Activated T-helper 1 cell treated with anti-CD3 and anti-CD28 coated beads, Interleukin-2, amount 50 U/mL, for 16 hours (primary cell): ENCODE data around the gene SLC8A1.

ENCODE experiments used
- DNase-seq, 2 donors: peaks; one replicate each; pipeline ENCODE4 v3.0.0-alpha.2; 2020; ENCODE audit warnings: low read depth in 1 of 2, low spot score in 1 of 2

SLC8A1 gene

DNA sequence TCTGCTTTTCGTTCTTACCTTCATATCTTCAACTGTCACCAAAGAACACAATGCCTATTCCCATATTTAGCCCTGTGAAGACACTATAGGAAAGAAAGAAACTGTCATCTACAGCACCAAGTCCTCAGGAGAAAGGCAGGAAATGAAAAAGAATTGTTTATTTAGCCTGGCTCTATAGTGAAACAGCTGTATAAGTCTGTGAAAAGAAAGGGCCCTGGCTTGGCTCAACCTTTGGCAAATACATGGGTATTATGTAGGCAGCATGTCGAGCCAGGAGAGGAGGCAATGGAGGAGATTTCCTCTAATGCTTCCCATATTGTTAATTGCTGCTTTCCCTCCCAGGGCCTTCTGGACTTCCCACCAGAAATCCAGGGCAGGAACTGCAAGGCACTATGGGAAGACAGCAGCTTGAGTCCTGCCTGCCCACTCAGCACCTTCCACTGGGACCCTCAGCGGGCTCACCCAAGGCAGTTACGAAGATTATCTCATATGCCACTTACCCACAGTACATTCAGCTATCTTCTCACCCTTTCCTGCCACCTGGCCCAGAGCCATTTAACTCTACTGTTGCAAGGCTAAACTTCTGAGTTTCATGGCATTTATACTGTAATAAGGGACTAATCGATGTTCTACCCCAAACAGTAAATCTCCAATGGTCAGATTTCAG is 30.1 kb downstream of the SLC8A1 start:
- DNase-seq, result no peak

DNA sequence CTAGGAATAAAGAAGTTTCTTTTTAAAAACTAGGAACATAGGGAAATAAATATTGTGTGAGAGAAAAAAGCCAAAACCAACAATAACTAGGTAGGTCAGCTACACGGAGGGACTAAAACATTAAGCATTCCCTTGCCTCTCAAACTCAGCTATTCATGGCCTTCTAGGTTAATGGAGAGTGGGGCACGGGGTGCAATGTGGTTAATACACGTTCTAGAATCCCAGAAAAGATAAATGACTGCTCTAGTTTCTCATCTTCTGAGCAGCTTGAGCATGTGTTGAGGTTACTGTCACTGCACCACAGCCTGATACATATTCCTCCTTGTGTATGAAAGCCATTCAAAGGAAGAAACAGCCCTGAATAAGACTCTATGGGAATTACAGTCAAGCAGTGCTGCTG is 31.4 kb downstream of the SLC8A1 start:
- no peak for DNase-seq

DNA sequence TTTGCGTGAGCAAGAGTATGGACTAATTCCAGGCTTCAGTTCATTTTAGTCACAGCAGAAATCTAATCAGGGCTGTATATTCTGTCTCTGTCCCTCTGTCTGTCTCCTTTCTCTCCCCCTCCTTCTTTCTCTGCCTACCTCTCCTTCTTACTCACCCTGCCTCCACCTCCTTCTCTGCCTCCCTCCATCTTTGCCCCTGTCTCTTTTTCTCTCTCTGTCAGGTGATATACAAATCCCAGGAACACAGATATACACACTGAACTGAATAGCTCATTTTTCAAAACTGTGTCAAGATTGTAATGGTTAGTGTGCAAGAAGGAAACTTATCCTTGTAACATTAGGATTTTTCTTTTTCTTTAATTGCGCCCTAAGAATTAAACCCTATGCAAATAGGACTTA is 32.5 kb downstream of the SLC8A1 start:
- no peak for DNase-seq

DNA sequence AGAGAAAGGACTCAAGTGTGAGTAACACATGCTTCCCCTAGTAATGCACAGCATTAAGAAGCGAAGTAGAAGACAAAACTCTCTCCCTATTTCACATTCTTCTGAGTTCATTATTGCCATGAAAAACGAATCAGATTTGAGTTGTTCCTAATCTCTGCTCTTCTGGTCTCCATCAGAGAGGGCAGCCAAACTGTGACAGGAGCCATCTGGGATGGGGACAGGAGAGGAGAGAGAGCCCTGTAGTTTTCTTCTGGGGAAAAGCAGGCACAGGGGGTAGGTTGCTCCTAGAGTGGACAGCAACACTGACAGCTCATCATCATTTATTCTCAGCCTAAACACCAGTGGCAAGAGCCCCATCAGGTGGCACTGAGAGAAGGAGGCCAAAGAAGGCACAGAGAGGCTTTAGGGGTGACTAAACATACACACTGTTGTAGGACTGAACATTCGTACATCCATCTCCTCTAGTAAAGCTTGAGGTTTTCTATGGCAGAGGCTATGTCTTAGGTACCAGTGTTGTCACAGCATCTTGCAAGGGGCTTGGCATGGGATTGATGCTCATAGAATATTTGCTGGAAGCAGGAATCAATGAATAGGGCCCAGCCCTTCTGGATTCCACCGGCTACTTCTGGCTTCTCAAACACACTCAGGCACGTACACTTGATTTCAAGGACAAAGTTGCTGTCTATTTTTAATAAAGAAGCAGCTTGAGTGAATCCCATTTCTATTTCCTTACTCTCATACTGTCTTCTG is 33.1 kb downstream of the SLC8A1 start:
- no peak for DNase-seq

- no peak for DNase-seq
These were observed 35.4 kb downstream of the SLC8A1 start for GRCh38 chr2:40416486-40416885.

DNA sequence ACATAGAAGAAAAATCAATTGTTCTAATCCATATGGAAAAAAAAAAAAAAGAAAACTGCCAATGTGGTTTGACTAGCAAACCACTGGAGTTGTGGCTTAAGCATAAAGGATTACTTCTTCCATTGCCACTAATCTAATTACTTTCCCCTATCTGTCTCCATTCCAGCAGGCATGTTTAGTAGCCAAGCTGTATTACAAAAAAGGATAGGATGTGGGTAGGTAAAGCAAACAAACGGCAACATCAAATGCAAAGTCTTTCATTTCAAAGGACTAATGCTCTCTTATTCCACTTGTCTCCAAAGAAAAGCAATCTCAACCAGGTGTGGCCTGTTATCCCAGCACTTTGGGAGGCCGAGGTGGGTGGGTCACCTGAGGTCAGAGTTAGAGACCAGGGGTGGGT is 36.5 kb downstream of the SLC8A1 start:
- no peak for DNase-seq

GRCh38 chr2:40412456-40412855 is 39.4 kb downstream of the SLC8A1 start:
- DNase-seq, result no peak

- DNase-seq, result no peak
These were observed 41.2 kb downstream of the SLC8A1 start for GRCh38 chr2:40410695-40411094.

GRCh38 chr2:40409734-40410133 is 42.2 kb downstream of the SLC8A1 start:
- DNase-seq, result no peak

GRCh38 chr2:40406485-40407289 is 45.2 kb downstream of the SLC8A1 start:
- no peak for DNase-seq

GRCh38 chr2:40405465-40405864 is 46.4 kb downstream of the SLC8A1 start:
- DNase-seq, result no peak

DNA sequence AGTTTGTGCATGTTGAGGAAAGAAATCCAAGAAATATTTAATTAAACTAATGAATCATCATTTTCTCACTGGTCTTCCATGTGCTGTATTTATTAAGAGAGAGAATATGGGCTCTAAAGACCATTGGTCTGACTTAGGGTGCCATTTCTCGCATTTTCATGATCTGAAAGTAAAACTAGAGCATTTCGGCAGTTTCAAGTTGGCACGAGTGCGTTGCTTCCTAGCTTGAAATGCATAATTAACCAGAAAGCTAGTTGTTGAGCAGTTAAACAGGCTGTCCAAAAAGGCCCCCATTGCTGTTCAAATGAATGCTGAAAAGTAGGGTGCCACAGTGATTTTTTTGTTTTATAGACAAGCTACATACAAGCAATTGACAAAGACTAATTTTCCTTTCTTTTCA is 47.4 kb downstream of the SLC8A1 start:
- DNase-seq, result no peak

DNA sequence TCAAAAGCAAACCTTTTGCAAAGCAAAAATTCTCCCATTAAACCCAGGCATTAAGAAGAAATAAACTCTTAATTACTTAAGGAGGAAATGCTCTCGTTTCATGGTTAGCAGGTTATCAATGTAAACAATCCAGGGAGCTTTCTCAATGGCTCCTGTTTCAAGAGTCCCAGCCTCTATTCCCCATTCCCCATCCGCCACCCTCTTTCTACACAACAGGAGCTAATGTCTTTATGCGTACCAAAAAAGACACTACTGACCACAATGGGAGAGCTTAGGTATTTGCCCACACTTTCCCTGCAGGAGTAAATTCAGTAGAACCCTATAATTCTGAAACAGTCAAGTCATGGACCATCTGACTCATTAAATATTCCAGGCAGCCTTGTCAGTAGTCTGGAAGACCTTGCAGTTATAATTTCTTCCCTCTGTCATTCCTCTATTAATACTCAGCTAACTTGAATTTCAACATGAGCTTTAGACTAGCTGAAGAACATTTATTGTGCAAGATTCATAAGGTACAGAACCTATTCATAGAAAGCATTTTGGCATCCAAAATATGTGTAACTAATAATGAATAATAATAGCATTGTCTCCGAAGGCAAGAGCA is 48.6 kb downstream of the SLC8A1 start:
- no peak for DNase-seq

GRCh38 chr2:40401896-40402295 is 50.0 kb downstream of the SLC8A1 start:
- no peak for DNase-seq

DNA sequence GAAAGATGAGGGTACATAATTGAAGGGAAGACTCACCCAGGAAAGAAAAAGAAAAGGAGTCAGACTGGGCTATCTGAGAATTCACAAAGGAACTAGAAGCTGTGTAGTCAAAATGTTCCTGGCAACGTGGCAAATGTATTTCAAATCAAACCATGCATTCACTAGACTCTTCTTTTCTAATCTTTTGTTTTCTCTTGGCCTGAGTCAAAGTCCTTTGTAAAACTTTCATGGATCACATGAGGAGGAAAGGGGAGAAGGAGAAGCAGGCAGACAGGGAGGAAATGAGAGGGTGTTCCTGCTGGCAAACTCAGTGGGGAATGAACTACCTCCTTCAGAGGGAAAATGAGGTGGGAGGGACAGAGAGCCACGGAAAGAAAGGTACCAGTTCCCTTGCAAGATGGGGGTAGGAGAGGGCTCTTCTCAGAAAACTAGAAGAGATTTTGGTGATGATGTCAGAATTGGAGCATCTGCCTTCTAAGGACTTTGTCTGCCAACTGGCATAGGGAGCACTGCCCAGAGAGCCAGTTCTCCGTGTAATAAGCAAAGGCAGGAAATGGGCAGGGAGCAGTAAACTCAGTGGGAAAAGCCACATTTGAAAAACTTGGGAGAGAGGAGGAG is 51.4 kb downstream of the SLC8A1 start:
- no peak for DNase-seq

GRCh38 chr2:40397765-40398164 is 54.1 kb downstream of the SLC8A1 start:
- no peak for DNase-seq

DNA sequence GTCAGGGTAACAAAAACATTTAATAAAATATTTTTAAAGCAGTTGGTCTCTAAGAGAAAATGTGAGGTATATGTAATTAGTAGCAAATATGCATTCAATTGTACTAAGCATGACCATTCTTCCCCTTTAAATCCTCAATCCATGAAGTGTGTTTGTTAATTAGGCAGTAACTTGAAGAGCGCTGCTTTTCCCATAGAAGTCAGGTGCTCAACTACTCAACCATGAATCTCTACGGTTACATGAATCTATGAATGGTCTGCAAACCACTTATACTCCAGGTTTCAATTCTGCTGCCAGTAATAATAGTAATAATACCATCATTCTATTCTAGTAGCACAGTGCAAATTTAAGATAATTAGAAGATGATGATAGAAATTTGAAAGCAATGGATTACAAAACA is 55.8 kb downstream of the SLC8A1 start:
- no peak for DNase-seq

DNA sequence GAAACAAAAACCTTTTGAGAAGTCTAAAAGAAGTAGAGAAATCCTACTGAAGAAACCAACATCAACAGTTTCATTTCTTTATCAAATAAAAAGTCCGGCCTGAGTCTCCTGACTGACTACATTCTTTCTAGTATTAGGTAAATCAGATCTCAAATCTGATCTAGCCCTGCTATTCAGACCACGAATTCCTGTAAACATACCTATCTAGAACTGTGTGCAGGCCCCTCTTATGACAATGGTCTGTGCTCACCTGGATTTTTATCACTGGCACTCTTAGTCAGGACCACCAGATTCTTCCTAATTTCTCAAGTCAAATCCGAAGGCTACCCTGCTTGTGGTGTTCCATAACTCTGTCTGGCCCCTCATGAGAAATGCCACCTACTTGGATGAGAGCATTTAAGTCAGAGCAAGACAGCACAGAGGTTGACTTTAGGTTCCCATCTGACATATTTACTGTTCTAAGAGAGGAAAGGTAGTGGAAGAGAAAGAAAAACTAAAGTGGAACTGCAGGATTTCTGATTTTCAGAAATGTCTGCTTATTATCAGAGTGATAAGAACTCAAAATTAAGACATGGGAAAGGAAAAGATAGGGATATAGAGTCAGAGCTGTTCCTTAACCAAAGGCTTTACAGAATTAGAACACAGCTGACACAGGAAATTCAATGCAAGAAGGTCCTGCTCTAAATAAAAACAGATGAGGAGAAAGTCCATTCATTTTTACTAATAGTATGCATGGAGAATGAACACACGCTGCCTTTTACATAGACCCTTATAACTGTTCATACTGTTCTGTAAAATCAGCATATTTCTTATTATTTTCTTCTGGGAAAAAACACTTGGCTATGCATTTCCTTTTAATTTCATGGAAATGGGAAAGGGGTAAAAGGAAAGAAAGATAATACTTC is 56.5 kb downstream of the SLC8A1 start:
- no peak for DNase-seq

DNA sequence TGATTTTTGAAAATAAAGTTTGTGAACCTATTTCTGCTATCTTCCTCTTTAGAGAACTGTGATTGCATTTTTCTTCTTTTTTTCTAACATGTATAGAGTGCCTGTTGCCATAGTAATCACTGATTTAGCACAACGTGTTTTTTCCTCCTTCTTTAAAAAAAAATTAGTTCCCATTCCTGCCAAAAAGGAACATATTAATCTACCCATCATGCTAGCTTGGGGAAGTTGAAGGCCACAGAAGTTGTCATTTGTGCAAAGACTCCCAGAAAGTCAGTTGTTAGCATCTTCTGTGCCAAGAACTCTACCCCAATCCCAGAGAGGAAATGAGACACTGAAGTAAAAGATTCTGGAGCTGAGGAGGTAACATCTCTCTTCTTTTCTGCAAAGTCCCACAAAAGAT is 57.3 kb downstream of the SLC8A1 start:
- no peak for DNase-seq

- no peak for DNase-seq
These were observed 57.9 kb downstream of the SLC8A1 start for GRCh38 chr2:40394031-40394430.
